SU-DHL-6 (cell line): ENCODE measurements around the gene GARNL3.
A peak's percentile ranks its signal among the peaks of the same experiment; 100 is the strongest.

ENCODE experiments used
- H2AFZ ChIP-seq: fragments of 200-600 bp; sonication (generic); 2 replicates; pipeline ENCODE4 v1.6.1; 2014; ENCODE audit warnings: low read depth, mild to moderate bottlenecking, moderate library complexity, mixed read lengths, antibody characterized with exemption, low read length; ENCODE audit not compliant: severe bottlenecking
- H3F3A ChIP-seq: fragments of 200-600 bp; shearing (Covaris generic); 2 replicates; pipeline ENCODE4 v1.6.0; 2016; ENCODE audit warnings: antibody characterized with exemption, mild to moderate bottlenecking; ENCODE audit not compliant: insufficient read depth
- H3K27ac ChIP-seq: fragments of 200-600 bp; sonication (generic); 2 replicates; pipeline ENCODE4 v1.5.1; 2016; ENCODE audit warnings: low read depth, mild to moderate bottlenecking, low read length, moderate library complexity, mixed read lengths
- H3K27me3 ChIP-seq: fragments of 200-600 bp; sonication (generic), shearing (Covaris generic); 2 replicates; pipeline ENCODE4 v1.6.0; 2014; ENCODE audit warnings: mild to moderate bottlenecking, low read length
- H3K36me3 ChIP-seq: fragments of 200-600 bp; sonication (generic); 2 replicates; pipeline ENCODE4 v1.6.1; 2014; ENCODE audit warnings: mild to moderate bottlenecking, low read length, mixed read lengths
- H3K4me2 ChIP-seq: fragments of 300-600, 200-600 bp; shearing (Covaris generic), sonication (generic); 2 replicates; pipeline ENCODE4 v1.6.0; 2014; ENCODE audit warnings: low read length, low read depth, mild to moderate bottlenecking; ENCODE audit not compliant: poor library complexity, severe bottlenecking
- H3K4me3 ChIP-seq: fragments of 200-600 bp; sonication (generic); 2 replicates; pipeline ENCODE4 v1.5.1; 2014; ENCODE audit warnings: antibody characterized with exemption, low read length, mild to moderate bottlenecking, mixed read lengths; ENCODE audit not compliant: insufficient read depth, poor library complexity, severe bottlenecking
- H3K79me2 ChIP-seq: fragments of 200-600 bp; sonication (generic); 2 replicates; pipeline ENCODE4 v1.6.1; 2014; ENCODE audit warnings: mild to moderate bottlenecking, low read length, moderate library complexity; ENCODE audit not compliant: insufficient read depth
- H3K9ac ChIP-seq: fragments of 200-600 bp; sonication (generic); 2 replicates; pipeline ENCODE4 v1.7.0; 2014; ENCODE audit warnings: mild to moderate bottlenecking, low read length
- H3K9me2 ChIP-seq: fragments of 200-600 bp; sonication (generic); replicated peaks from 2 replicates; pipeline ENCODE4 v1.6.1; 2014; ENCODE audit warnings: low read length; ENCODE audit not compliant: insufficient read depth
- H3K9me3 ChIP-seq: fragments of 200-600 bp; sonication (generic); 2 replicates; pipeline ENCODE4 v1.6.1; 2014; ENCODE audit warnings: low read length, mixed read lengths; ENCODE audit not compliant: insufficient read depth
- H4K20me1 ChIP-seq: fragments of 200-600 bp; sonication (generic); 2 replicates; pipeline ENCODE4 v1.6.1; 2014; ENCODE audit warnings: low read depth, mild to moderate bottlenecking, antibody characterized with exemption, low read length, moderate library complexity, mixed read lengths
- EZH2phosphoT487 ChIP-seq: fragments of 200-600 bp; sonication (generic), shearing (Covaris generic); conservative IDR thresholded peaks from 2 replicates; pipeline ENCODE4 v1.6.1; 2018; ENCODE audit warnings: mild to moderate bottlenecking, antibody characterized with exemption, low read length, moderate library complexity, mixed read lengths
- TF ChIP-seq, protein P1 (sequence below): fragments of 200-600 bp; sonication (generic); IDR thresholded peaks from one replicate; pipeline ENCODE4 v1.5.1; 2017; ENCODE audit warnings: antibody characterized with exemption, mild to moderate bottlenecking, low read length, moderate library complexity; ENCODE audit not compliant: insufficient read depth, poor library complexity, severe bottlenecking

The GARNL3 gene

GRCh38 chr9:127222388-127223095, 42.0 kb upstream of the GARNL3 start:
- TF ChIP-seq EZH2phosphoT487: no peak
- TF ChIP-seq, protein P1, sequence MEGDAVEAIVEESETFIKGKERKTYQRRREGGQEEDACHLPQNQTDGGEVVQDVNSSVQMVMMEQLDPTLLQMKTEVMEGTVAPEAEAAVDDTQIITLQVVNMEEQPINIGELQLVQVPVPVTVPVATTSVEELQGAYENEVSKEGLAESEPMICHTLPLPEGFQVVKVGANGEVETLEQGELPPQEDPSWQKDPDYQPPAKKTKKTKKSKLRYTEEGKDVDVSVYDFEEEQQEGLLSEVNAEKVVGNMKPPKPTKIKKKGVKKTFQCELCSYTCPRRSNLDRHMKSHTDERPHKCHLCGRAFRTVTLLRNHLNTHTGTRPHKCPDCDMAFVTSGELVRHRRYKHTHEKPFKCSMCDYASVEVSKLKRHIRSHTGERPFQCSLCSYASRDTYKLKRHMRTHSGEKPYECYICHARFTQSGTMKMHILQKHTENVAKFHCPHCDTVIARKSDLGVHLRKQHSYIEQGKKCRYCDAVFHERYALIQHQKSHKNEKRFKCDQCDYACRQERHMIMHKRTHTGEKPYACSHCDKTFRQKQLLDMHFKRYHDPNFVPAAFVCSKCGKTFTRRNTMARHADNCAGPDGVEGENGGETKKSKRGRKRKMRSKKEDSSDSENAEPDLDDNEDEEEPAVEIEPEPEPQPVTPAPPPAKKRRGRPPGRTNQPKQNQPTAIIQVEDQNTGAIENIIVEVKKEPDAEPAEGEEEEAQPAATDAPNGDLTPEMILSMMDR: no peak
- no peaks in the 10 kb centered on the region for H3K9me3 ChIP-seq
- H3K4me3 ChIP-seq: no peak overlapping the region
- no peaks in the 10 kb centered on the region for H3K79me2 ChIP-seq
- H3K4me2 ChIP-seq: no peak overlapping the region
- no peaks in the 10 kb centered on the region for H3K36me3 ChIP-seq
- H3K27me3 ChIP-seq: no peaks in the 10 kb centered on the region
- no peaks in the 10 kb centered on the region for H3K9me2 ChIP-seq
- no peak overlapping the region for H3K27ac ChIP-seq
- H3K9ac ChIP-seq: no peak overlapping the region
- H3F3A ChIP-seq: no peaks in the 10 kb centered on the region
- no peaks in the 10 kb centered on the region for H4K20me1 ChIP-seq
- H2AFZ ChIP-seq: no peak overlapping the region

DNA sequence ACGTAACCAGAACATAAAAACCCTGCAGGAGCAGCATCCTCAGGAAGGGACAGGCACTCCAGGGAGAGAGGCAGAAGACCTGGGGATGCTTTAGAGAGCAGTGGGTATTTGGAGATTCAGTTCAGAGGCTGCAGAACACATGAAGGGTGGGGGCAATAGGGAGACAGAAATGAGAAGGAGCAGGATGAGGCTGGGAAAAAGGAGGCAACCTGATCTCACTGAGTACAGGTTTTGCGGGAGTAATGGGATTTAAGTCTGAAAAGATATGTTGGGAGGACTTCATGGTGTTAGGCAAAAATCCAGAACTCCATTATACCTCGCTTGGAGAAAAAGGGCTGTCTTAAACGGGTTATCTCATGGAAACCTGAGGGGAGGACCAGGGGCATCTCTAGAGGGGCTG, 41.3 kb upstream of the GARNL3 start:
- no peak overlapping the region for H2AFZ ChIP-seq
- H3K79me2 ChIP-seq: no peaks in the 10 kb centered on the region
- H3K36me3 ChIP-seq: no peaks in the 10 kb centered on the region
- H3F3A ChIP-seq: no peaks in the 10 kb centered on the region
- no peak for TF ChIP-seq EZH2phosphoT487
- TF ChIP-seq, protein P1: no peak
- no peak overlapping the region for H3K4me2 ChIP-seq
- H3K9me3 ChIP-seq: no peaks in the 10 kb centered on the region
- no peaks in the 10 kb centered on the region for H4K20me1 ChIP-seq
- no peak overlapping the region for H3K27ac ChIP-seq
- H3K4me3 ChIP-seq: no peak overlapping the region
- H3K9ac ChIP-seq: no peak overlapping the region
- H3K27me3 ChIP-seq: no peaks in the 10 kb centered on the region
- H3K9me2 ChIP-seq: no peaks in the 10 kb centered on the region

GRCh38 chr9:127223810-127224177, 40.8 kb upstream of the GARNL3 start:
- Histone ChIP-seq H3K27me3 (no peaks in the 10 kb centered on the region), H3F3A (no peaks in the 10 kb centered on the region), H3K36me3 (no peaks in the 10 kb centered on the region), H3K9me3 (no peaks in the 10 kb centered on the region), H3K27ac (no peak overlapping the region), H3K9me2 (no peaks in the 10 kb centered on the region), H3K79me2 (no peaks in the 10 kb centered on the region), H3K4me3 (no peak overlapping the region), H2AFZ (no peak overlapping the region), H4K20me1 (no peaks in the 10 kb centered on the region), H3K4me2 (peak overlapping the region; percentile 63), H3K9ac (no peak overlapping the region)
- TF ChIP-seq EZH2phosphoT487: no peak
- TF ChIP-seq, protein P1: no peak
